HG02798 (cell line): ENCODE data around the gene KLHL10.

Experiments
- ATAC-seq: cut with Tn5 transposase; IDR thresholded peaks from one replicate; pipeline ENCODE4 v1.9.1; 2021; ENCODE audit warnings: mild to moderate bottlenecking; ENCODE audit not compliant: unreplicated experiment, poor library complexity

Gene KLHL10

GRCh38 chr17:41891135-41892020 is 53.8 kb downstream of the KLHL10 start:
- no peak for ATAC-seq

- no peak for ATAC-seq
Measured at GRCh38 chr17:41892021-41892376, 54.4 kb downstream of the KLHL10 start.

GRCh38 chr17:41893384-41893783 is 55.8 kb downstream of the KLHL10 start:
- no peak for ATAC-seq

- ATAC-seq: no peak
Measured at GRCh38 chr17:41894791-41895331, 57.2 kb downstream of the KLHL10 start.

- ATAC-seq: no peak
Measured at GRCh38 chr17:41895617-41896016, 58.0 kb downstream of the KLHL10 start.

GRCh38 chr17:41896726-41897125 is 59.1 kb downstream of the KLHL10 start:
- no peak for ATAC-seq
